NOMO-1 treated with DMSO at 0.1 percent for 48 hours (cell line): Measurements from ENCODE around the gene ITGAX.
"Not testable (repeated sequence)": the region's sequence is repeated elsewhere in the genome, so short reads cannot be mapped to it uniquely, and the experiment has no call there.

Experiments
- DNase-seq: peaks from one replicate; lab custom pipeline; 2025; ENCODE audit not compliant: unreplicated experiment; lab: John Stamatoyannopoulos, UW

ITGAX gene

DNA sequence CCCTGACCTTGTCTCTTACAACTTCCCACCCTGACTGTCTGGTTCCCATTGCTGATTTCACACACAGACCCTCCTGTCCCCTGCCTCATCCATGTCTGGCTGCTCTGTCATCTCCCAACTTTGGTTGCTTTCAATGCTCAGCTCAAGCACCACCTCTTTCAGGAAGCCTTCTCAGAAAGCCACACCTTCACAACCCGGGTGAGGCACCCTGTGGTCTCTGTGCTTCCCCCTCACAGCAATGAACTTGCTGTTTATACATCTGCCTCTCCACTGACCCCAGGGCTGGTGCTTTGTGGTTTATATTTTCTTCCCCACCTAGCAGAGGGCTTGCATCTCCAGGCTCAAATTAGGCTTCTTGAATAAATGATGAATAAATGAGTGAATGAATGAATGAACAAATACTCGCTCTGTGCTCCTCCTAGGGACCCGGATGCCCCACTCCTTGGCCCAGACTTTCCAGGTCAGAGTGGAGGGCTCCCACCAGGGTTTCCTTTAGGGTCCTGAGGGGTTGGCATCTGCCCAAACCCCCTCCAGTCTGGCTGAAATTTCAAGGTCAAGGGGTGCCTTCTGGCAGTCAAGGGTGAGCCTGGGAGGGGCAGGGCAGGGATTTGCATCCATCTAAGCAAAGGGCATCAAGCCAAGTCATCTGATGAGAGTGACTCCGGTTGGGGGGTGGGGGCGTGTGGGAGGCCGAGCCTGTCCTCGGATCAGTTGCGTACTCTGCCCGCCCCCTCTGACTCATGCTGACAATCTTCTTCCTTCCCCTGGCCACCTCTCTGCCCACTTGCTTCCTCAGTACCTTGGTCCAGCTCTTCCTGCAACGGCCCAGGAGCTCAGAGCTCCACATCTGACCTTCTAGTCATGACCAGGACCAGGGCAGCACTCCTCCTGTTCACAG lies at the start of gene ITGAX:
Gene ITGAX, plus strand, starts transcription at position 783 of the 898 bp plus-strand sequence. Its CDS starts 79 bp downstream, at position 862.
- peak; percentile 88 for DNase-seq

DNA sequence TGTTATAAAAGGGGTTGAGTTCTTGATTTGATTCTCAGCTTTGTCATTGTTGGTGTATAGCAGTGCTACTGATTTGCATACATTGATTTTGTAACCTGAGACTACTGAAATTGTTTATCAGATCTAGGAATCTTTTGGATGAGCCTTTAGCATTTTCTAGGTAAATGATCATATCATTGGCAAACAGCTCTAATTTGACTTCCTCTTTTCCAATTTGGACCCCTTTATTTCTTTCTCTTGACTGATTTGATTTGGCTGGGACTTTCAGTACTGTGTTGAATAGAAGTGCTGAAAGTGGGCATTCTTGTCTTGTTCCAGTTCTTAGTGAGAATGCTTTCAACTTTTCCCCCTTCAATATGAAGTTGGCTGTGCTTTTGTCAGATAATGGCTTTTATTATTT lies 49.8 kb upstream of the ITGAX start:
- DNase-seq = no peak

GRCh38 chr16:31308381-31308780 lies 46.6 kb upstream of the ITGAX start:
- DNase-seq = not testable (repeated sequence)

DNA sequence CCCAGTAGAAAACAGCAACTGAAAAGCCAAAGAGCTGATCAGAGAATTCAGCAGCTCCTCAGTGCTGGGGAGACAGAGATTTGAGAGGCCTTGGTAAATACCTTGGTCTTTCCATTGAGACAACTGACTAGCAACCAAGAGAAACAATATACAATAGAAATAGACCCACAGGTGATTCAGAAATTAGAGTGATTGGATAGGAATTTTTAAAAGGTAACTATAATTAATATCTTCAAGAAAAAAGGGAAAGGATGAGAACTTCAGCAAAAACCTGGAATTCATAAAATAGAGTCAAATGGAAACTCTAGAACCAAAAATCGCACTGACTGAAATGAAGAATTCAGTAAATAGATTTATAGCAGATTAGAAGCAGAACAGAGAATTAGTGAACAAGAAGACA lies 32.5 kb upstream of the ITGAX start:
- DNase-seq = no peak

GRCh38 chr16:31323959-31324629 lies 30.9 kb upstream of the ITGAX start:
- no peak for DNase-seq

GRCh38 chr16:31325171-31325570 lies 29.8 kb upstream of the ITGAX start:
- no peak for DNase-seq

DNA sequence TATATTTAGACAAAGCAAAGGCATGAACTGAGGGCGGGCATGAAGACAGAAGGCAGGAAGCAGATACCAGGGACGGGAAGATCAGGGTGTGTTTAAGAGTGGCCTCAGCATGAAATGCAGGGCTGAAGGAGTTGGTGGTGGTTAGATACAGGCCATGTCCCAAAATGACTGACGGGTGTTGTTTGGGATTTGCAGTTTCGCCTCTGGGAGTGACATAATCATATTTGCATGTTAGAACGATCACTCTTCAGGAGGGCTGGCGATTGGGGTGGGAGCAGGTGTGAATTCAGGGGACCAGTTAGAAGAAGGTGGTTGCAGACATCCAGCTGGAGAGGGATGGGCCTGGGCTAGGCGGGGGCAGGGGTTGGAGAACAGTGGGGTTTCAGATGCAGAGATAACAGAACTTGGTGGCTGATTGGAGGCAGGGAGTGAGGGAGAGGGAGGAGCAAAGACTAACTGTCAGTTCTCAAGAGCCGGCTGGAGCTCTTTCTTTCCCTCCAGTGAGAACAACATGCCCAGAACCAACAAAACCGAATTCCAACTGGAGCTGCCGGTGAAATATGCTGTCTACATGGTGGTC lies 27.2 kb upstream of the ITGAX start:
- DNase-seq = no peak

GRCh38 chr16:31328322-31329052 lies 26.5 kb upstream of the ITGAX start:
- no peak for DNase-seq

- no peak for DNase-seq
Observed at GRCh38 chr16:31329671-31330552, 25.1 kb upstream of the ITGAX start.

- no peak for DNase-seq
Observed at GRCh38 chr16:31330553-31330890, 24.5 kb upstream of the ITGAX start.

DNA sequence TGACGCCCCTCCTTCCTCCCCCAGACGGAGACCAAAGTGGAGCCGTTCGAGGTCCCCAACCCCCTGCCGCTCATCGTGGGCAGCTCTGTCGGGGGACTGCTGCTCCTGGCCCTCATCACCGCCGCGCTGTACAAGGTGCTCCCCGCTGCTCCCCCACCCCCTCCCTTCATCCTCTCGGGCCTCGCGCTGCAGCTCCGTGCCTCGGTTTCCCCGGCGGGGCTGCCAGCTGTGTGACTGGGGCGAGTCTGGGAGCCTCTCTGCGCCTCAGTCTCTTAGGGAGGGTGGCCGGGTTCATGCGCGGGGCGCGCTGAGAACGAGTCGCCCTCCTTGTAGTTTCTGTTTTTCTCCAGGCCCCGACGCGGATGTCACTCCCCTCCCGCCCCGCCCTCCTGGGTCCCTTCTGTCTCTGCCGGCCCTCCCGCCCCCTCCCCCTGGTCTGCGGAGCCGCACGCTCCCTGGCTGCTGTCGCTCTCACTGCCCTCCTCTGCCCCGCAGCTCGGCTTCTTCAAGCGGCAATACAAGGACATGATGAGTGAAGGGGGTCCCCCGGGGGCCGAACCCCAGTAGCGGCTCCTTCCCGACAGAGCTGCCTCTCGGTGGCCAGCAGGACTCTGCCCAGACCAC lies 23.7 kb upstream of the ITGAX start:
- DNase-seq = no peak

DNA sequence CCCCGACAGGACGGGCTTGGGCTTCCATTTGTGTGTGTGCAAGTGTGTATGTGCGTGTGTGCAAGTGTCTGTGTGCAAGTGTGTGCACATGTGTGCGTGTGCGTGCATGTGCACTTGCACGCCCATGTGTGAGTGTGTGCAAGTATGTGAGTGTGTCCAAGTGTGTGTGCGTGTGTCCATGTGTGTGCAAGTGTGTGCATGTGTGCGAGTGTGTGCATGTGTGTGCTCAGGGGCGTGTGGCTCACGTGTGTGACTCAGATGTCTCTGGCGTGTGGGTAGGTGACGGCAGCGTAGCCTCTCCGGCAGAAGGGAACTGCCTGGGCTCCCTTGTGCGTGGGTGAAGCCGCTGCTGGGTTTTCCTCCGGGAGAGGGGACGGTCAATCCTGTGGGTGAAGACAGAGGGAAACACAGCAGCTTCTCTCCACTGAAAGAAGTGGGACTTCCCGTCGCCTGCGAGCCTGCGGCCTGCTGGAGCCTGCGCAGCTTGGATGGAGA lies 23.1 kb upstream of the ITGAX start:
- DNase-seq = no peak

- DNase-seq = no peak
Observed at GRCh38 chr16:31332544-31332943, 22.4 kb upstream of the ITGAX start.

GRCh38 chr16:31333686-31334649 lies 21.0 kb upstream of the ITGAX start:
- DNase-seq = peak; percentile 41

DNA sequence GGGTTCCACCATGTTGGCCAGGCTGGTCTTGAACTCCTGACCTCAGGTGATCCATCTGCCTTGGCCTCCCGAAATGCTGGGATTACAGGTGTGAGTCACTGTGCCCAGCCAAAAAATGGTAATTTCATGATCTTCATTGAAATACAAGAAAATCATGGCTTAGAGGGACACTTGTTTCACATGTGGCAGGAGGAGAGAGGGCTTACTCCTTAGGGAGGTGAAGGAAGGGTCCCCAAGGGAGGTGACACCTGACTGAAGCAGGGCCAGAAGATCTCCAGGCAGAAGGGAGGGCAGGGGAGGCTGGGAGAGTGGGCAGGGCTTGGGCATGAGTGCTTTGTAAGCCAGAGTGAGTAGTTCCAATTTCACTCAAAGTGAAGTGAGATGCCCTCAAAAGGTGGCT lies 20.0 kb upstream of the ITGAX start:
- DNase-seq = no peak

DNA sequence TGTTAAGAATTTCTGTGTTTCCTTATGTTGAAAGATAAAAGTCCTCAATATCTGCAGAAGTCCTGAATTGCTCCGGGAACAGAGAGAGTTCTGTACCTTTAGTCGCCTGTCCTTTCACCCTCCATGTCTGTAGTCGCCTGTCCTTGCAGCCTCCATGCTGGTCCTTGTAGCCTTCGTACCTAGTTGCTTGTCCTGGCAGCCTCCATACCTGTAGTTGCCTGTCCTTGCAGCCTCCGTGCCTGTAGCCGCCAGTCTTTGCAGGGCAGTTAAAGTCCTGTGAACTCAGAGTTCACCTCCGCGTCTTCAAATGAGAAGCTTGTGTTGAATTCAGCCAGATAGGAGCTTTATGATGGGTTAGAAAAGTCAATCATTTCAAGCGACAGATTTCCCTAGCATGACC lies 19.5 kb upstream of the ITGAX start:
- no peak for DNase-seq

- DNase-seq = not testable (repeated sequence)
Observed at GRCh38 chr16:31338166-31338685, 16.8 kb upstream of the ITGAX start.

DNA sequence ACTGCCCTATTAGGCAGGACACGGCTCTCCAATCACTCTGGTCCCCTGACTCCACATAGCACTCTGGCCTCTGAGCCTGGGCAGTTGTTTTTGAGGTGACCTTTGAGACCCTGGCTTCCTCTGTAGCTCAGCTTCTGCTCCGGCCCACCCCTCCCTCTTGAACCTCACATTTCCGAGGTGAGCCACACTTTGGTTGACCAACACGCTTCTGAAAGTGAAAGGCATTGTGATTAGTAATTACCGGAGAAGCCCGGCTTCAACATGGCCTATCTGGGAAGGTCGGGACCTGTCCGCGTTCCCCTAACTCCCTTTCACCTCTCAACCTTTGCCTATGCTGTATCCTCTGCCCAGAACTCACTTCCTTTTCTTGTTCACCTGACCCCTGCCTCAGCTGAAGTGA lies 10.3 kb upstream of the ITGAX start:
- peak; percentile 35 for DNase-seq
